Measurements from ENCODE around the gene MVP. TPM values are rescaled to one million over a fixed set of nuclear protein-coding genes. Genes with fewer than 3 reads are reported as not detected.

The MVP gene
- total RNA-seq, 2 experiments from 2014 or later = 122 to 125 TPM

- H3K4me1 Mint-ChIP-seq (ENCODE audit: low read depth) = peaks cover 65% of the 10 kb centered on the region
- no peaks in the 10 kb centered on the region for H3K9me3 Mint-ChIP-seq (ENCODE audit: insufficient read depth)
- peaks cover 8% of the 10 kb centered on the region for H3K27me3 Mint-ChIP-seq (ENCODE audit: low read depth)
- ChIA-PET CTCF (interaction anchor here (2.0 to 3.9 kb wide), 2 partner anchors 37 to 111 kb away, joined by 8 to 12 read pairs; no protein-coding TSS in a partner anchor), POLR2A (interaction anchor here (0.8 to 2.0 kb wide), 3 partner anchors 9 to 21 kb away, joined by 4 to 5 read pairs (median 4); partner anchors contain the start of gene KIF22)
- H3K36me3 Mint-ChIP-seq (ENCODE audit: low read depth) = peaks cover 38% of the 10 kb centered on the region
- ATAC-seq (peak; percentile 28), DNase-seq (peak; percentile 82)
- peak overlapping the region; percentile 90 for H3K4me3 Mint-ChIP-seq
- H3K27ac Mint-ChIP-seq = peak overlapping the region; percentile 77
Measured at GRCh38 chr16:29811170-29811895, 8.9 kb upstream of the MVP start.

DNA sequence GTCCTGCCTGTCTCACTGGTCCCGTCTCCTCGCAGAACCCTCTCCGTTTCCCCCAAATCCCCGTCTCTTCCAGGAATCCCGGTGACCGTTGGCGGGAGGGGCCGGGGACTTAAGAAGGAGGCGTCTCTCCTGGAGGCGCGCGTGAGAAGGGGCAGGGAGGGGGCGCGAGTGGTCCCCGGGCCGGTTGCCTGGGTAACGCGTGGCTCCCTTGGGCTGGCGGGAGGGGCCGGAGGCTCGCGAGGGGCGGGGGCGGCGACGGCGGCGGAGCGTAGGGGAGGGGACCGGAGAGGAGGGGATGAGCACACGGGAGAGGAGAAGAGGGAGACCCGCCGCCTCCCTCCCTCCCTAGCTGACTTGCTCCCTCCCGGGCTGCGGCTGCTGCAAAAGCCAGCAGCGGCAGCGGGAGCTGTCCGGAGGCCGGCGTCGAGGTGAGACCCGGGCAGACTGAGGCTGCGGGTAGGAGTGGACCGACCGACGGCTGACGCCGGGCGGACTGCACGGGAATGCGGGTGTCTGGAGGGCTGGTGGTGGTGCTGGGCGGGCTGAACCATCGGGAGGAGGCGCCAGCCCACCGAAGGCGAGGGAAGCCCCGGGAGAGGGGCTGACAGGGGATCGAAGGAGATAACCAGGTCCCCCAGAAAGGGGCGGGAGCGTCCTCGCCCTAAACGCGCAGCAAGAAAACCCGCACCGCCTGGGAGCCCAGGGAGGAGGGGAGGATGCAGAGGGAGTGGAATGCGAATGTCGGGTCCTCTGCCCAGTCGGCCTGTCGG, 8.2 kb upstream of the MVP start, which contains the start of gene PRRT2:
Gene PRRT2 (plus strand): TSS at position 298 of the 770 bp plus-strand sequence. CDS start 862 bp downstream, outside the sequence.
- Mint-ChIP-seq H3K27ac (peak within 1 kb of the TSS; percentile 77), H3K9me3 (ENCODE audit: insufficient read depth) (no peaks in the 10 kb centered on the region), H3K4me3 (peak within 1 kb of the TSS; percentile 90), H3K27me3 (ENCODE audit: low read depth) (peaks cover 8% of the 10 kb centered on the region), H3K36me3 (ENCODE audit: low read depth) (peaks cover 42% of the 10 kb centered on the region), H3K4me1 (ENCODE audit: low read depth) (peaks cover 67% of the 10 kb centered on the region)
- DNase-seq (peak; percentile 58), ATAC-seq (no peak)
- ChIA-PET CTCF (interaction anchor here (2.0 to 3.9 kb wide), 2 partner anchors 36 to 111 kb away, joined by 8 to 12 read pairs; no protein-coding TSS in a partner anchor), POLR2A (interaction anchor here (0.5 to 2.0 kb wide), 4 partner anchors 8 to 887 kb away, joined by 3 to 5 read pairs (median 4); partner anchors contain the start of genes KIF22 and RABEP2)

GRCh38 chr16:29812754-29813643, 7.3 kb upstream of the MVP start:
- CTCF ChIA-PET = interaction anchor here (1.1 to 3.9 kb wide), 3 partner anchors 35 to 112 kb away, joined by 4 to 12 read pairs (median 8); no protein-coding TSS in a partner anchor
- POLR2A ChIA-PET = interaction anchor here (0.5 to 2.0 kb wide), 3 partner anchors 22 to 888 kb away, joined by 3 to 5 read pairs (median 4); partner anchors contain the start of genes KIF22 and RABEP2
- ATAC-seq (no peak), DNase-seq (no peak)
- peaks cover 39% of the 10 kb centered on the region for H3K36me3 Mint-ChIP-seq (ENCODE audit: low read depth)
- H3K27ac Mint-ChIP-seq = no peak overlapping the region
- peak overlapping the region; percentile 34 for H3K4me3 Mint-ChIP-seq
- H3K9me3 Mint-ChIP-seq (ENCODE audit: insufficient read depth) = no peaks in the 10 kb centered on the region
- H3K27me3 Mint-ChIP-seq (ENCODE audit: low read depth) = peaks cover 8% of the 10 kb centered on the region
- H3K4me1 Mint-ChIP-seq (ENCODE audit: low read depth) = peaks cover 70% of the 10 kb centered on the region

DNA sequence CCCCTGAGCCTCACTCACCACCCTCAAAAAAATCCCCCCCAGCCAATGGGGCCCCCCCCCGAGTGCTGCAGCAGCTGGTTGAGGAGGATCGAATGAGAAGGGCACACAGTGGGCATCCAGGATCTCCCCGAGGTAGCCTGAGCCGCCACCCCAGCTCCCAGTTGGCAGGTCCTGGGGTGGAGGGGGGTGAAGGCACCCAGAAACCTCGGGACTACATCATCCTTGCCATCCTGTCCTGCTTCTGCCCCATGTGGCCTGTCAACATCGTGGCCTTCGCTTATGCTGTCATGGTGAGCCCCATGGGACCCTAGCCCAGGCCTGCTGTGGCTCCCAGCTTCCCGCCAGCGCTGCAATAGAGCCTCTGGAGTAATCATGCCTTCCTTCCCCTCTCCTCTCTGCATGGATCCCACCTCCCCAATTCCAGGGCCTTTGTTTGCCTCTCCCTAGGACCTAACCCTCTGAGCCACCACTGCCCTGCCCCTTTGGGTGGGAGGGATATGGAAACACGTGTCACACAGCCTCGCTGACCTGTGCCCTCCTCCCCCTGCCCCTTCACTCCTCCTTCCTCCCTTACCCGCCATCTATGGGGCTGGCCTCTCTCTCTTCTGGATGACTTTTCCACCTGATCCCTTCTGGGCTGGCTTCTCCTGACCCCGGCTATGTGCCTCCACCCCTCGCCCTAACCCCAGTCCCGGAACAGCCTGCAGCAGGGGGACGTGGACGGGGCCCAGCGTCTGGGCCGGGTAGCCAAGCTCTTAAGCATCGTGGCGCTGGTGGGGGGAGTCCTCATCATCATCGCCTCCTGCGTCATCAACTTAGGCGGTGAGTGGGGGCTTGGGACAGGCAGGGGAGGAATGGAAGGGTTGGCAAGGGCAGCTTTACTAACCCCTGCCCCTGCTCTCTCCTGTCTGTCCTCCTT, 6.4 kb upstream of the MVP start:
- peak overlapping the region; percentile 81 for H3K27ac Mint-ChIP-seq
- H3K36me3 Mint-ChIP-seq (ENCODE audit: low read depth) = peaks cover 39% of the 10 kb centered on the region
- peak overlapping the region; percentile 22 for H3K4me3 Mint-ChIP-seq
- ATAC-seq (no peak), DNase-seq (no peak)
- H3K4me1 Mint-ChIP-seq (ENCODE audit: low read depth) = peaks cover 71% of the 10 kb centered on the region
- ChIA-PET CTCF (interaction anchor here (1.1 to 3.9 kb wide), 2 partner anchors 34 to 113 kb away, joined by 4 to 12 read pairs; no protein-coding TSS in a partner anchor), POLR2A (interaction anchor here (0.6 to 0.7 kb wide), 2 partner anchors 23 to 62 kb away, joined by 3 to 5 read pairs; partner anchors contain the start of gene KIF22)
- peaks cover 8% of the 10 kb centered on the region for H3K27me3 Mint-ChIP-seq (ENCODE audit: low read depth)
- H3K9me3 Mint-ChIP-seq (ENCODE audit: insufficient read depth) = no peaks in the 10 kb centered on the region

DNA sequence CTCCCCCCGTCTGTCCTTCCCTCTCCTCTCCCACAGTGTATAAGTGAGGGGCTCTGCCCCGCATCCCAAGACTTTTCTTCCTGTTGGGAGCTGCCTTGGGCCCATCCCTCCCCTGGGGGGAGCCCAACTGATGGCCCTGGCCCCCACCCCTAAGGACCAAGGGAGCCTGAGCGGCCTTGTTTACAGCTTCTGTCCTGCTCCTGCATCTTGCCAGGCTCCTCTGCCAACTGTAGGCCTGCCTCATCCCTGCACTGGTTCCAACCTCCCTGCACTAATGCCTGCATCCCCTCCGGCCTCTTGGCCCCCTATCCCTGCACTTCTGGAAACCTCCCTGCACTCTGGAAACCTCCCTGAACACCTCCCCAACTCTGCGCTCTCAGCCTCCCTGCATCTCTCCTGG, 5.7 kb upstream of the MVP start:
- peaks cover 74% of the 10 kb centered on the region for H3K4me1 Mint-ChIP-seq (ENCODE audit: low read depth)
- CTCF ChIA-PET = interaction anchor here (1.7 kb wide), 1 partner anchor 123 kb away, joined by 6 read pairs; no protein-coding TSS in a partner anchor
- no peaks in the 10 kb centered on the region for H3K9me3 Mint-ChIP-seq (ENCODE audit: insufficient read depth)
- H3K27me3 Mint-ChIP-seq (ENCODE audit: low read depth) = peaks cover 8% of the 10 kb centered on the region
- DNase-seq = no peak
- POLR2A ChIA-PET = interaction anchor here (0.6 to 2.3 kb wide), 2 partner anchors 24 to 63 kb away, joined by 3 to 12 read pairs; partner anchors contain the start of gene KIF22
- peaks cover 40% of the 10 kb centered on the region for H3K36me3 Mint-ChIP-seq (ENCODE audit: low read depth)
- peak overlapping the region; percentile 98 for H3K4me3 Mint-ChIP-seq
- no peak for ATAC-seq
- peak overlapping the region; percentile 81 for H3K27ac Mint-ChIP-seq

DNA sequence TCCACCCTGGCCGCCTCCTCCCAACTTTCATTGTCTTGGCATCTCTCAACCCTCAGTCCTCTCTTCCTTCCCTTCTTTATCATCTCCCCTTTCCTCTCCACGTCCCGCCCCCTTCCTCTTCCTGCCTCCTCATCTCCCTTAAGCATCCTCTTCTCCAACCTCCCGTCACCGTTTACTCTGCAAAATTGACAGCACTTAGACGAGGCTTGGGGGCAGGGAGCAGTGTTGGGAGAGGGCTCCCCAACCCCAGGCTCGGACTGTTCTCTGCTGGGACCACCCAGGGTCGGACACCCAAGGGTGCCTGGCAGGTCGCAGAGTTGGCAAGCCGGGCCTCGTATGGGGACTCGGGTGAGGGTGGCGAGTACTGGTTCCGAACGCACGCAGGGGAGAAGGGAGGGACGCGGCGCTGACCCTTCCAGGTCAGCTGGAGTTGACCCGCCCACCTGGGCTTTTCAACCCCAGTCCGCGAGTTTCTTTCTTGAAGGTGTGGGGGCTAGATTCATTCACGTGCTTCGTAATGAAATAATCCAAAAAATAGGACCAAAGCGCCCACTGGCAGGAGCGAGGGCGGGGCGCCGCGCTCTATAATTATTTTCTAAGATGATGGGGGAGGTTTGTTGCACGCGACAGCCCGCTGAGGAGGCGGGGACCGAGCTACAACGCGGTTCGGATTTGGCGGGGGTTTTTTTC, 5.1 kb upstream of the MVP start:
- Mint-ChIP-seq H3K36me3 (ENCODE audit: low read depth) (peaks cover 40% of the 10 kb centered on the region), H3K9me3 (ENCODE audit: insufficient read depth) (no peaks in the 10 kb centered on the region), H3K4me3 (peak overlapping the region; percentile 98), H3K27ac (peak overlapping the region; percentile 81), H3K27me3 (ENCODE audit: low read depth) (peaks cover 8% of the 10 kb centered on the region), H3K4me1 (ENCODE audit: low read depth) (peaks cover 74% of the 10 kb centered on the region)
- DNase-seq = peak; percentile 70
- ATAC-seq = no peak
- ChIA-PET CTCF (interaction anchor here (0.6 to 8.0 kb wide), 33 partner anchors 8 to 249 kb away, joined by 3 to 106 read pairs (median 4); partner anchors contain the start of genes KCTD13, KIF22 and MAZ), POLR2A (interaction anchor here (0.6 to 2.3 kb wide), 7 partner anchors 7 to 559 kb away, joined by 3 to 24 read pairs (median 8); partner anchors contain the start of genes KIF22, MAZ and MYL11)

DNA sequence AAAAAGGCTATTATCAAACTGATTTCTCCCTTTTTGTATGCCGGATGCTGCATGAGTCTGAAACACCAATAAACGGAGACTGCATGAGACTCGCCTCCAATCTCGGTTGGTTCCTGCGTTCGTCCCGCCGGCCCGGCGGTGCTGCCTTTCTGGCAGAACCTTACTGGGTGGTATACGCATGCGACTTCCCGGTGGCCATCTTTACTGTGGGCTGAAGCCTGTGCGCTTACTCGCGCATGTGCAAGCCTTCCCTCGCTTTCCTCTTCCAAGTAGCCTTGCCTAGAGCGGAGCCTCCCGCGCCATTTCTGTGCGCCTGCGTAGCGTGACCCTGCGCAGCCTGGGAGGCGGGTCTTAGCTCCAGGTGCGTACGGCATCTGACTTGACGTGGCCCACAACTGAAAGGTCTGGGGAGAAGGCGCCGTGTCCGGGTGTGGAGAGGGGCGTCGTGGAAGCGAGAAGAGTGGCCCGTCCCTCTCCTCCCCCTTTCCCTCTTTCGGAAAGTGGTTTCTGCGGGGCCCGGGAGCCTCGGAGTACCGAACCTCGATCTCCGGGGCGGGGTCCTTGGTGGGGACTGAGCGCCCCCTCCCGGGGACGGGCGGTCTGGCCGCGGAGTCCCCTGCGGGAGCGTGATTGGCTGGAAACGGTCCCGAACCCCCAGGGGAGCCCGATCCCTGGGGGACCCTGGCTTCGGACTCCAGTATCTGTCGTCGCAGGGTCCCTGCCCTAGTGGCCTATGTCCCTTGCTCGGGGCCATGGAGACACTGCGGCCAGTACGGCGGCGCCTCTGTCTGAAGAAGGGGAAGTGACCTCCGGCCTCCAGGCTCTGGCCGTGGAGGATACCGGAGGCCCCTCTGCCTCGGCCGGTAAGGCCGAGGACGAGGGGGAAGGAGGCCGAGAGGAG, 4.2 kb upstream of the MVP start, which contains the start of gene PAGR1:
Gene PAGR1 (plus strand): TSS at position 360 of the 901 bp plus-strand sequence. CDS start 374 bp downstream, at position 734.
- ChIA-PET CTCF (interaction anchor here (0.6 to 8.0 kb wide), 40 partner anchors 8 to 248 kb away, joined by 3 to 106 read pairs (median 4); partner anchors contain the start of genes KCTD13, KIF22 and MAZ), POLR2A (interaction anchor here (0.6 to 2.3 kb wide), 10 partner anchors 8 to 558 kb away, joined by 3 to 24 read pairs (median 6); partner anchors contain the start of genes KCTD13, KIF22, MAZ and MYL11)
- ATAC-seq = peak; percentile 76
- no peaks in the 10 kb centered on the region for H3K9me3 Mint-ChIP-seq (ENCODE audit: insufficient read depth)
- peak; percentile 99 for DNase-seq
- peak within 1 kb of the TSS; percentile 92 for H3K27ac Mint-ChIP-seq
- H3K36me3 Mint-ChIP-seq (ENCODE audit: low read depth) = peaks cover 39% of the 10 kb centered on the region
- peak within 1 kb of the TSS; percentile 98 for H3K4me3 Mint-ChIP-seq
- peaks cover 70% of the 10 kb centered on the region for H3K4me1 Mint-ChIP-seq (ENCODE audit: low read depth)
- peaks cover 8% of the 10 kb centered on the region for H3K27me3 Mint-ChIP-seq (ENCODE audit: low read depth)

DNA sequence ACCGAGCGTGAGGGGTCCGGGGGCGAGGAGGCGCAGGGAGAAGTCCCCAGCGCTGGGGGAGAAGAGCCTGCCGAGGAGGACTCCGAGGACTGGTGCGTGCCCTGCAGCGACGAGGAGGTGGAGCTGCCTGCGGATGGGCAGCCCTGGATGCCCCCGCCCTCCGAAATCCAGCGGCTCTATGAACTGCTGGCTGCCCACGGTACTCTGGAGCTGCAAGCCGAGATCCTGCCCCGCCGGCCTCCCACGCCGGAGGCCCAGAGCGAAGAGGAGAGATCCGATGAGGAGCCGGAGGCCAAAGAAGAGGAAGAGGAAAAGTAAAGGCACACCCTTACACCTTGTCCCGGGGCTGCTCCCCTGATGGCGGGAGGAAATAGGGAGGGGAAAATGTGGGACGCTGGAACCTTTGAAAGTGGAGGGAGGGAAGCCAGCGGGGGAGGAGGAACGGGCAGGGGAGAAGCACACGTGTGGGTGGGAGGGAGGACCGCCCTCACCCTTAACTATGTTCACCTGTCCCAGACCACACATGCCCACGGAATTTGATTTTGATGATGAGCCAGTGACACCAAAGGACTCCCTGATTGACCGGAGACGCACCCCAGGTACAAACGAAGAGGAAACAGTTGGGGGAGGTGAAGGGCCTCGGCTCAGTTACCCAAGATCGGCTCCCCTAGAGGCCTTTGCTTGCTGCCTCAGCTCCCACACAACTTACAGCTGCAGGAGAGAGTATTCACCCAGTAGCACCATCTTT, 3.4 kb upstream of the MVP start:
- H3K9me3 Mint-ChIP-seq (ENCODE audit: insufficient read depth) = no peaks in the 10 kb centered on the region
- DNase-seq (peak; percentile 84), ATAC-seq (peak; percentile 46)
- peak overlapping the region; percentile 92 for H3K27ac Mint-ChIP-seq
- peaks cover 41% of the 10 kb centered on the region for H3K36me3 Mint-ChIP-seq (ENCODE audit: low read depth)
- peak overlapping the region; percentile 98 for H3K4me3 Mint-ChIP-seq
- H3K27me3 Mint-ChIP-seq (ENCODE audit: low read depth) = peaks cover 5% of the 10 kb centered on the region
- ChIA-PET POLR2A (interaction anchor here (0.7 to 2.3 kb wide), 9 partner anchors 9 to 368 kb away, joined by 3 to 24 read pairs (median 9); partner anchors contain the start of genes KCTD13, KIF22 and MAZ), CTCF (interaction anchor here (0.6 to 8.0 kb wide), 25 partner anchors 9 to 238 kb away, joined by 3 to 106 read pairs (median 5); partner anchors contain the start of genes KCTD13, KIF22 and MAZ)
- H3K4me1 Mint-ChIP-seq (ENCODE audit: low read depth) = peaks cover 69% of the 10 kb centered on the region

All from activated CD8-positive, alpha-beta T cell treated with anti-CD3 and anti-CD28 coated beads, Interleukin-2, amount 10 ng/mL, durations not matched to agents 7 days and 5 days (primary cell).